Activated naive CD4-positive, alpha-beta T cell treated with anti-CD3 and anti-CD28 coated beads for 36 hours (primary cell): ENCODE data around the gene OR4C6. TPM values are rescaled to one million over a fixed set of nuclear protein-coding genes. Genes with fewer than 3 reads are reported as not detected.

Experiments used
- CTCF ChIA-PET: fragments of 350-600 bp; sonication (Branson Sonifier 250); formaldehyde crosslinking; loops from one replicate; lab custom pipeline; 2021; ENCODE audit warnings: antibody characterized with exemption; lab: Charles Lee
- DNase-seq: peaks from one replicate; pipeline ENCODE4 v3.0.0-alpha.2; 2020
- H3K27ac Mint-ChIP-seq: one replicate; pipeline ENCODE4 v1.8.0; 2021; ENCODE audit warnings: mild to moderate bottlenecking, mixed read lengths
- H3K27me3 Mint-ChIP-seq: one replicate; pipeline ENCODE4 v1.8.0; 2021; ENCODE audit warnings: low read depth, mixed read lengths
- H3K36me3 Mint-ChIP-seq: one replicate; pipeline ENCODE4 v1.8.0; 2021; ENCODE audit warnings: low read depth, mixed read lengths
- H3K4me1 Mint-ChIP-seq: one replicate; pipeline ENCODE4 v1.8.0; 2021; ENCODE audit warnings: low read depth, mixed read lengths
- H3K4me3 Mint-ChIP-seq: one replicate; pipeline ENCODE4 v1.8.0; 2021; ENCODE audit warnings: mild to moderate bottlenecking, moderate library complexity, mixed read lengths
- H3K9me3 Mint-ChIP-seq: one replicate; pipeline ENCODE4 v1.8.0; 2021; ENCODE audit warnings: mixed read lengths
- intact Hi-C: fragments of 100-400 bp; cut with micrococcal nuclease; formaldehyde crosslinking; loops from one replicate; pipeline ENCODE4 v1.15.1; 2023
- total RNA-seq, 2 experiments: library from RNA; stranded (reverse); gene quantifications; one replicate each; pipeline ENCODE4 v1.2.3, GENCODE V29; 2021

Gene OR4C6
- total RNA-seq: not detected

DNA sequence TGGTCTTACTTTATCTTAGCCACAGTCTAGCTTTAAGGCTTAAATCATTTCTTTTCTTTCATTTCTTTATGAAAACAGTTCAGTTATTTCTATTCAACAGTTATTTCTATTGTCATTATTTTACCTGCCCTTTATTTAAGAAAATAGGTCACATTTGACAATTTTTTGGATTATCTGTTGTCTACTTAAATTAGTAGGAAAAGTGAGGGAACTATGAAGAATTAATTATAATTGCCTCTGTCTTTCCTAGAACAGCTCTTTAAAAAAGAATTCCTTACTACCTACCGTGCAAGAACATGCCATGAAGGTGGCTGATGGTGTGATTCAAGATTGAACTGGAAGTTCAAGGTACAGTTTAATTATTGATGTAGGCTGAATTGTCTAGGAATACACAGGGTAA, at the start of gene OR4C6:
OR4C6 (plus strand) TSS at position 301 of the 400 bp plus-strand sequence. CDS start 2,966 bp downstream, outside the sequence.
- H3K36me3 Mint-ChIP-seq: no peaks in the 10 kb centered on the region
- no peaks in the 10 kb centered on the region for H3K4me1 Mint-ChIP-seq
- intact Hi-C loops: no loop called here
- H3K27me3 Mint-ChIP-seq: no peaks in the 10 kb centered on the region
- CTCF ChIA-PET: no interaction called here
- no peak within 1 kb of the TSS for H3K4me3 Mint-ChIP-seq
- no peak within 1 kb of the TSS for H3K27ac Mint-ChIP-seq
- peaks cover 5% of the 10 kb centered on the region for H3K9me3 Mint-ChIP-seq
- DNase-seq: no peak

DNA sequence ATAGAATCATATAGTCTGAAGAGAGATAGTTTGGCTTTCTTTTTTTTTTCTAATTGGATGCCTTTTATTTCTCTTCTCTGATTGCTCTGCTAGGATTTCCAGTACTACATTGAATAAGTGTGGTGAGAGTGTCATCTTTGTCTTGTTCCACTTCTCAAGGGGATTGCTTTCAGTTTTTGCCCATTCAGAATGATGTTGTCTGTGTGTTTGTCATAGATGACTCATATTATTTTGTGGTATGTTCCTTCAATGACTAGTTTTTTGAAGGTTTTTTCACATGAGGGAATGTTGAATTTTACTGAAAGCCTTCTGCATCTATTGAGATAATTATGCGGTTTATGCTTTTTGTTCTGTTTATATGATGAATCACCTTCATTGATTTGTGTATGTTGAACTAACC, 37.5 kb upstream of the OR4C6 start:
- H3K4me1 Mint-ChIP-seq: no peaks in the 10 kb centered on the region
- no peak overlapping the region for H3K27ac Mint-ChIP-seq
- intact Hi-C loops: no loop called here
- CTCF ChIA-PET: no interaction called here
- H3K9me3 Mint-ChIP-seq: peaks cover 34% of the 10 kb centered on the region
- H3K36me3 Mint-ChIP-seq: no peaks in the 10 kb centered on the region
- no peaks in the 10 kb centered on the region for H3K27me3 Mint-ChIP-seq
- H3K4me3 Mint-ChIP-seq: no peak overlapping the region
- DNase-seq: no peak

DNA sequence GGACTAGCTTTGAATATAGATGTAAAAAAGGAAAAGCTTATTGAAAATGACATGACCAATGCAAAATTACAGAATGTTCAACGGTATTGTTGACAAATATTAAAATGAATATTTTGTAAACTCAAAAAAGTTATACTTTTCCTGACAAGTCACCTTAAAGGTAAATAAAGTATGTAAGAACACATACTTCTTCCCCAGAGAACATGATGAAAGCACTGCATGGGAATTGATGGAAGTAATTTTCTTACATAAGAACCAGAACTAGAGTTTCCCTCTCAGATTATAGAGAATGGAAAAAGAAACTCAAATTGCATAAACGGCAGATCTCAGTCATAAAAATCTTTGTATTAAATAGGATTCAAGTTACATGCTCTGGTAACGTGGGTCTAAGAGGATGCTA, 27.2 kb upstream of the OR4C6 start, which contains the start of gene OR4P4:
OR4P4 (plus strand) TSS at position 301 of the 400 bp plus-strand sequence.
- no peaks in the 10 kb centered on the region for H3K4me1 Mint-ChIP-seq
- H3K27me3 Mint-ChIP-seq: no peaks in the 10 kb centered on the region
- DNase-seq: no peak
- no peak within 1 kb of the TSS for H3K27ac Mint-ChIP-seq
- no peak within 1 kb of the TSS for H3K4me3 Mint-ChIP-seq
- intact Hi-C loops: no loop called here
- H3K9me3 Mint-ChIP-seq: peaks cover 9% of the 10 kb centered on the region
- CTCF ChIA-PET: no interaction called here
- no peaks in the 10 kb centered on the region for H3K36me3 Mint-ChIP-seq

DNA sequence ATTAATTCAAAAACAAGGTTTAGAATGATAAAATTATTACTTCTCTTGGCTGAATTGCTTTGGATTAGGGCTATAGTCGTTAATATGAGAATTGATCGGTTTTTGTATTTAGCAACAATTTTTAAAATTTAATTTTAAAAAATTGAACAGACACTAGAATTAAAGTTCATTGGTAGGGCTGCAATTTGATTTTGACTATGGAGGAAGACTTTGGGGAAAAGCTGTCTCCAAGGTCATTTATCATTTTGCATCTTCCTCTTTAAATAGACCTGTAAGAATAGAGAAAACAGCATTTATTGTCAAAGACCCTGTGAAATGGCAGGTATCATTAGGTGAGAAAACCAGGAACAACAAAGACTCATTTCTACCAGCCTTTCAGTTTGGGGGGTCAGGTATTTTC, 14.0 kb upstream of the OR4C6 start, which contains the start of gene OR4S2:
OR4S2 (plus strand) TSS at position 301 of the 400 bp plus-strand sequence. CDS start 2,577 bp downstream, outside the sequence.
- intact Hi-C loops: no loop called here
- Mint-ChIP-seq H3K36me3 (no peaks in the 10 kb centered on the region), H3K4me1 (no peaks in the 10 kb centered on the region), H3K9me3 (peaks cover 17% of the 10 kb centered on the region), H3K4me3 (no peak within 1 kb of the TSS), H3K27ac (no peak within 1 kb of the TSS), H3K27me3 (no peaks in the 10 kb centered on the region)
- CTCF ChIA-PET: no interaction called here
- no peak for DNase-seq

DNA sequence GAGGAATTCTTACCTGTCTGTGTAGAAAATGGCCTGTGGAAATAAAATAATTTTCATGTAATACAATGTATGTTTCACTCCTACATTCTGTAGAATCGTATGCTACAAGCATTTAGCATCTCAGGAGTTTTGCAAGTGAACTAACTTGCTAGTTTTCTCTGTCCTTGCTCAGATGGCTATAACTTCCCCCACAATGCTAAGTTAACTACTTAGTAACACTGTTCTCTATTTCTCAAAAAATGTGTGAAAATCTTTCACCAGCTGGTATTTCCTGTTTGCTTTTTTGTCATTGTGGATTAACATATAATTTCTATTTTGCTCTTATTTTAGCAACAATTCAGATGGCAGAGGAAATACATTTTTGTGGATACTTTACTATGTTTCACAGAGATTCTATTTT, 9.4 kb upstream of the OR4C6 start:
- Mint-ChIP-seq H3K36me3 (no peaks in the 10 kb centered on the region), H3K27ac (no peak overlapping the region), H3K4me3 (no peak overlapping the region), H3K27me3 (no peaks in the 10 kb centered on the region), H3K4me1 (no peaks in the 10 kb centered on the region), H3K9me3 (peaks cover 14% of the 10 kb centered on the region)
- intact Hi-C loops: no loop called here
- no peak for DNase-seq
- CTCF ChIA-PET: no interaction called here

DNA sequence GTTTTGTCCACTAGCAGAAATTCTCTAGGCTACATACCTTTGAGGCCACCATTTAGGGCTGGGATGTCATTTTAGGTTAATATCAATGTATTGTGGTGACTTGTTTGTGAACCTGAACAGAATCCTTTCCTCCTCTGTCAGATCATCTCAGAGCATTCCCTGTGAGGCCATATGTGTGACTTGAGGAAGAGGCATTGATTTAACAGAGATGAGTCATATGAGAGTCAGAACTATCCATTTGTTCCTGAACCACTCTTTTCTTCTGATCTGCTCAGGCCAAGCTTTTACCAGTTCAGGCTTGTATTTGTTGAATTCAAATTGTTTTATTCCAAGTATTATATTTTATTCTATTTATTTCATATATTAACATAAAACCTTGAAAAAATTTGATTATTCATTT, 6.9 kb upstream of the OR4C6 start:
- no peak for DNase-seq
- intact Hi-C loops: no loop called here

DNA sequence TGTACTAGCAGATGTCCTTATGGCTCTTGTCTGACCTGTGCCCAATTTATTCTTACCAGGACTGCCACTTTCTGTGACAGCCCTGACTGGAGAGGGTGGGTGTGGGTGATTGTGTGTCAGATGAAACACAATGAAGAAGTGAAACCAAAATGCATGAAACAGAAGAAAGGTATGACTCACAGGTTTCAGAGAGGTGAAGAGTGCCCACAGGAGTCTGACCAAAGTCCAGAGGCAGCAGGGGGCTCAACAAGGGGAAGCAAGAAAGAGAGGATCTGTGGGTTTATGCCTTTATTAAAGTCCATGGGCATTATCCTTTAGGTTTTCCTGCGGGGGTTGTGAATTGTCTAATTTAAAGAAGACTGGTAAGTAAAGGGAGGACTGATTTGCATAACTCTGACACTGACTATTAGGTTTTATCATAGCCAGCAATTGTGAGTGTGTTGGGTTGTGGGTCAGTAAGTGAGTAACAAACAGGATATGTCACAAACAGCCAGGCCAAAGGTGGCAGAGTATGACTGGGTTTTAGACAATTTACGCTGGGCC, 3.9 kb upstream of the OR4C6 start:
- Mint-ChIP-seq H3K4me3 (no peak overlapping the region), H3K27me3 (no peaks in the 10 kb centered on the region), H3K9me3 (peaks cover 9% of the 10 kb centered on the region), H3K36me3 (no peaks in the 10 kb centered on the region), H3K27ac (no peak overlapping the region), H3K4me1 (no peaks in the 10 kb centered on the region)
- DNase-seq: no peak
- intact Hi-C loops: no loop called here
- CTCF ChIA-PET: no interaction called here

More for the DNA sequence above, 6.9 kb upstream of the OR4C6 start:
- H3K36me3 Mint-ChIP-seq: no peaks in the 10 kb centered on the region
- H3K27me3 Mint-ChIP-seq: no peaks in the 10 kb centered on the region
- H3K9me3 Mint-ChIP-seq: peaks cover 14% of the 10 kb centered on the region
- CTCF ChIA-PET: no interaction called here
- no peak overlapping the region for H3K4me3 Mint-ChIP-seq
- H3K4me1 Mint-ChIP-seq: no peaks in the 10 kb centered on the region
- H3K27ac Mint-ChIP-seq: no peak overlapping the region

DNA sequence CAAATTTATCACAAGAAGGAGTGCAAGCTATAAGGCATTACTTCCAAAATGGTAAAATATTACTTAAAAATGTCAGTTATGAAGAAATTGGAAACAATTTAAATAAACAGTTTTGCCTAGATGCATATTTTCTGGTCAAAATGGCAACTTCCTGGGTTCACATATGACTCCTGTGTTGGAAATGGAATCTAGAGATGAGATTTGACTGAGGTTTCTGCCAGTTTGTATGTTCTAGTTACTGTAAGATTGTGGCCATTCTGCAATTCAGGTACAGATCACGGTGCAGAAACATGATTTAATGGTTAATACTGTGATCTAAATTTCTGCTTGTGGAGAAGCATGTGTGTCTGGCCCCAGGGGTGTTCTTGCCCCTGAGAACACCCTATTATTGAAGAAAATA, 3.4 kb upstream of the OR4C6 start:
- Mint-ChIP-seq H3K4me1 (no peaks in the 10 kb centered on the region), H3K27ac (no peak overlapping the region), H3K9me3 (peaks cover 9% of the 10 kb centered on the region), H3K27me3 (no peaks in the 10 kb centered on the region), H3K36me3 (no peaks in the 10 kb centered on the region), H3K4me3 (no peak overlapping the region)
- no peak for DNase-seq
- CTCF ChIA-PET: no interaction called here
- intact Hi-C loops: no loop called here

DNA sequence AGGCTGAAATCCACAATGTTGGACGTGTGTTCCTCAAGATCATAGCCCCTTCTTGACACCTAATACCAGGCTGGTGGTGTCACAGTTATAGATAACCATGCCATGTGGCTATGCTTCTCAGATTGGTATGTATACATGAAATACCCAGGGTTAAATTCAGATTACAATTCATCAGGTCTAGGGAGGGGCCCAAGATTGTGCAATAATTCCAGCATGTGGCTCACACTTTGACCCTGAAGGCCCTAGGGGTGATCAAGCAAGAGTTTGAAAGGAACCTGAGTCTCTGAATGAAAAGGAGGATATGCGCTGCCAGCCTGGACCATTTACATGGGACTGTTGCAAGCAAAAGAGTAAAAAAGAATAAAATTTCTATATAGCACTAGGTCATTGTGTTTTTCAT, 7.4 kb downstream of the OR4C6 start:
- no peak for DNase-seq
- H3K4me3 Mint-ChIP-seq: no peak overlapping the region
- no peaks in the 10 kb centered on the region for H3K4me1 Mint-ChIP-seq
- H3K27ac Mint-ChIP-seq: no peak overlapping the region
- no peaks in the 10 kb centered on the region for H3K36me3 Mint-ChIP-seq
- CTCF ChIA-PET: no interaction called here
- no peaks in the 10 kb centered on the region for H3K27me3 Mint-ChIP-seq
- intact Hi-C loops: no loop called here
- peaks cover 1% of the 10 kb centered on the region for H3K9me3 Mint-ChIP-seq

DNA sequence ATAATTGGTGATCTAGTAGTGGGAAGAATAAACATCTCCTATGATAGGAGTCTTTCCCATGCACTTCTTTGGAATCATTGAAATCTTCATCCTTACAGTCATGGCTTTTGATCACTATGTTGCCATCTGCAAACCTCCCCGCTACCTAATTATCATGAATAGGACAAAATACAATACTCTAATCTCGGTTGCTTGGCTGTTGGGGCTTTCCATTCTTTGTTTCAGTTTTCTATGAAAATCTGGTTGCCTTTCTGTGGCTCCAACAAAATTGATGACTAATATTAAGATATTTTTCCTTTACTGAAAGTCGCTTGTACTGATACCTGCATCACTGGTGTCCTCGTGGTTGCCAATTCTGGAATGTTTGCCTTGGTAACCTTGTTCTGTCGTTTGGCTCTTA, 11.9 kb downstream of the OR4C6 start:
- Mint-ChIP-seq H3K27me3 (no peaks in the 10 kb centered on the region), H3K4me1 (no peaks in the 10 kb centered on the region), H3K36me3 (no peaks in the 10 kb centered on the region), H3K9me3 (peaks cover 3% of the 10 kb centered on the region), H3K4me3 (no peak overlapping the region), H3K27ac (no peak overlapping the region)
- CTCF ChIA-PET: no interaction called here
- intact Hi-C loops: no loop called here
- no peak for DNase-seq

DNA sequence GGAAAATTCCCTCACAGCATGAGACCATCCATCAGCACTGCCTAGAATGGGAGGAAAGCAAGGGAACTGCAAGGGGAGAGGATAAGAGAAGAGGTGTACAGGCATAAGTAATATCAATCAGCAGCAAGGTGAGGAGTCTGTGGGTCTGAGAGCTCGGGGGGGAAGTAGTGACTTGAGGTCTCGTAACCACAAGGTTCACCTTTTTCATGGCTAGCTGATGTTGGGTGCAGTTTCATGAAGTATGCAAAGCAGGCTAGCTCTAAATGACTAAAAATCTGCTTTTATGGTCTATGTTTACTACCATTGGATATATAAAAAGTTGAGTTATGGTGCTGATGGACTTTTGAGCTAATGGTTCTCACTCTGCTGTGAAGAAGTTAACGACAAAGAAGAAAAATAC, 35.8 kb downstream of the OR4C6 start:
- Mint-ChIP-seq H3K4me1 (no peaks in the 10 kb centered on the region), H3K27ac (no peak overlapping the region), H3K9me3 (peaks cover 11% of the 10 kb centered on the region), H3K36me3 (no peaks in the 10 kb centered on the region), H3K27me3 (no peaks in the 10 kb centered on the region), H3K4me3 (no peak overlapping the region)
- CTCF ChIA-PET: no interaction called here
- intact Hi-C loops: no loop called here
- no peak for DNase-seq

DNA sequence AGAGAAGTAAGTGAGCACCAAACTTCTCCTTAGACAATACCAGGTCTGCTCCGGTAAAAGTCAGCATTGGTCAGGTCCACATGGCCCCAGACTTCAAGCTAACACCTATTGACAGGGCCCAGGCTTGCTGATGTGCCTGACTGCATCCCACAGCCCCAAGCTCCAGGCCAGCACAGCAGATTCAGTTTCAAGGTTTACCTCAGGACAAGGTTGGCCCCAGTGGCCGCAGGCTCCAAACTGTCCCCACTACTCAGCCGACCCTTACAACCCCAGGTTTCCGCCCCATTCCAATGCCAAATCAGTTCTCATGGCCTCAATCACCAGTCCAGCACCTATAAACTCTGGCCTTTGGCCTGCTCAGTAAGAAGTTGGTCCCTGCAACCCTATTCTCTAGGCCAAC, 39.4 kb downstream of the OR4C6 start:
- Mint-ChIP-seq H3K27ac (no peak overlapping the region), H3K9me3 (peaks cover 22% of the 10 kb centered on the region), H3K4me1 (no peaks in the 10 kb centered on the region), H3K36me3 (no peaks in the 10 kb centered on the region), H3K4me3 (no peak overlapping the region), H3K27me3 (no peaks in the 10 kb centered on the region)
- intact Hi-C loops: no loop called here
- no peak for DNase-seq
- CTCF ChIA-PET: no interaction called here

DNA sequence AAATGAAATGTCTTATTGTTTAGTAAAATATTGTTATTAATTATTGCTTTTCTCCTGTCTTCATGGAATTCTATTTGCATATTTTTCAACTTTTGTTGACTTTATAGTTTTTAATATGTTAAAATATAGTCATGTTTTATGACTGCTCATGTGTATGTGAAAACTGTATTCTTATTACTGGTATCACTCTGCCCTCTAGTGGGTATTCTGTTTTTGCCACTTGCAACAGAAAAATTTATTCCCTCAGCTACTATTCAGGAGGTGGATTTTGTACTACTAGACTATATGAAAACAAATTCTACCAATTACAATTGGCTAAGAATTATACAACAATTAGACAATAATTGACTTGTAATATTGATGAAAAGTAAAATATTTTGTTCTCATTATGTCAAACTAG, 45.0 kb downstream of the OR4C6 start:
- H3K36me3 Mint-ChIP-seq: no peaks in the 10 kb centered on the region
- H3K9me3 Mint-ChIP-seq: peaks cover 16% of the 10 kb centered on the region
- H3K4me1 Mint-ChIP-seq: no peaks in the 10 kb centered on the region
- no peak overlapping the region for H3K27ac Mint-ChIP-seq
- H3K27me3 Mint-ChIP-seq: no peaks in the 10 kb centered on the region
- no peak for DNase-seq
- intact Hi-C loops: no loop called here
- CTCF ChIA-PET: no interaction called here
- H3K4me3 Mint-ChIP-seq: no peak overlapping the region
